COLO668 (cell line): ENCODE measurements around the gene GRIN3B.
"Not testable (repeated sequence)": the region's sequence is repeated elsewhere in the genome, so short reads cannot be mapped to it uniquely, and the experiment has no call there.

Experiments
- DNase-seq: peaks from one replicate; lab custom pipeline; 2025; ENCODE audit not compliant: unreplicated experiment; lab: John Stamatoyannopoulos, UW

Gene GRIN3B

GRCh38 chr19:1018393-1018792 is 18.2 kb downstream of the GRIN3B start:
- no peak for DNase-seq

GRCh38 chr19:1018932-1019615 is 18.9 kb downstream of the GRIN3B start:
- no peak for DNase-seq

GRCh38 chr19:1019616-1019961 is 19.4 kb downstream of the GRIN3B start:
- DNase-seq, result no peak

GRCh38 chr19:1019980-1020867 is 20.0 kb downstream of the GRIN3B start:
- no peak for DNase-seq

GRCh38 chr19:1020868-1021425 is 20.7 kb downstream of the GRIN3B start, which contains the start of gene TMEM259:
TMEM259 (minus strand) TSS chr19:1021123; CDS start chr19:1020996, 127 bp downstream.
- DNase-seq, result peak; percentile 99

GRCh38 chr19:1023883-1024188 is 23.6 kb downstream of the GRIN3B start:
- not testable (repeated sequence) for DNase-seq

GRCh38 chr19:1025080-1025479 is 24.9 kb downstream of the GRIN3B start:
- not testable (repeated sequence) for DNase-seq

- DNase-seq, result peak; percentile 29
Measured at GRCh38 chr19:1025960-1026782, 26.0 kb downstream of the GRIN3B start, which contains the start of gene CNN2. CNN2 (plus strand) TSS chr19:1026608; CDS start chr19:1026662, 54 bp downstream.

GRCh38 chr19:1026783-1027649 is 26.8 kb downstream of the GRIN3B start:
- no peak for DNase-seq

- peak; percentile 51 for DNase-seq
Measured at GRCh38 chr19:1027650-1028061, 27.4 kb downstream of the GRIN3B start.

GRCh38 chr19:1028062-1028926 is 28.1 kb downstream of the GRIN3B start:
- peak; percentile 76 for DNase-seq

GRCh38 chr19:1032264-1032867 is 32.1 kb downstream of the GRIN3B start:
- no peak for DNase-seq

- DNase-seq, result no peak
Measured at GRCh38 chr19:1035998-1036621, 35.9 kb downstream of the GRIN3B start.

GRCh38 chr19:1037621-1038064 is 37.4 kb downstream of the GRIN3B start:
- DNase-seq, result no peak

GRCh38 chr19:1038978-1039645 is 38.9 kb downstream of the GRIN3B start:
- DNase-seq, result no peak

- DNase-seq, result peak; percentile 98
Measured at GRCh38 chr19:1039646-1040475, 39.6 kb downstream of the GRIN3B start, which contains the start of gene ABCA7. ABCA7 (plus strand) TSS chr19:1040107; CDS start chr19:1041362, 1,255 bp downstream.
